Liver (tissue), 9 donors: ENCODE measurements around the gene CTSE. TPM values are rescaled to one million over a fixed set of nuclear protein-coding genes. Genes with fewer than 3 reads are reported as not detected.

Experiments
- DNase-seq: peaks from one replicate; pipeline ENCODE4 v3.0.0-alpha.2; 2017; ENCODE audit warnings: low spot score
- H3K27ac ChIP-seq, 2 donors: one replicate each; pipeline ENCODE4 v1.7.0; 2013; ENCODE audit warnings: inconsistent platforms in 2 of 2, low read length in 2 of 2, control low read depth in 1 of 2, low read depth in 1 of 2, mild to moderate bottlenecking in 1 of 2
- H3K27me3 ChIP-seq, 4 donors: one replicate each; pipeline versions ENCODE4 v1.6.1 to v1.7.0; 2013; ENCODE audit warnings: low read length in 3 of 4, inconsistent platforms in 1 of 4, mild to moderate bottlenecking in 1 of 4, moderate library complexity in 1 of 4; ENCODE audit not compliant: control insufficient read depth in 4 of 4, insufficient read depth in 4 of 4
- H3K36me3 ChIP-seq, 4 donors: one replicate each; pipeline versions ENCODE4 v1.6.1 to v1.7.0; 2013; ENCODE audit warnings: low read length in 3 of 4, mild to moderate bottlenecking in 3 of 4, low read depth in 1 of 4, moderate library complexity in 1 of 4; ENCODE audit not compliant: control insufficient read depth in 4 of 4, insufficient read depth in 3 of 4
- H3K4me1 ChIP-seq, 4 donors: one replicate each; pipeline versions ENCODE4 v1.6.1 to v1.7.0; 2013; ENCODE audit warnings: low read length in 3 of 4, mild to moderate bottlenecking in 3 of 4, moderate library complexity in 1 of 4; ENCODE audit not compliant: control insufficient read depth in 4 of 4, insufficient read depth in 4 of 4
- H3K4me3 ChIP-seq, 3 donors: one replicate each; pipeline versions ENCODE4 v1.6.1 to v1.7.0; 2013; ENCODE audit warnings: low read length in 3 of 3, control low read depth in 1 of 3, low read depth in 1 of 3, mild to moderate bottlenecking in 1 of 3
- H3K9ac ChIP-seq, 2 donors: one replicate each; pipeline ENCODE4 v1.7.0; 2013; ENCODE audit warnings: low read length in 2 of 2, mild to moderate bottlenecking in 2 of 2, moderate library complexity in 2 of 2, control low read depth in 1 of 2, low read depth in 1 of 2
- H3K9me3 ChIP-seq, 4 donors: one replicate each; pipeline versions ENCODE4 v1.6.1 to v1.7.0; 2013; ENCODE audit warnings: low read length in 3 of 4; ENCODE audit not compliant: control insufficient read depth in 4 of 4
- ATF3 ChIP-seq: IDR thresholded peaks from 2 replicates; pipeline ENCODE4 v1.6.1; 2016; ENCODE audit warnings: antibody characterized with exemption
- CTCF ChIP-seq: fragments of 150-350 bp; IDR thresholded peaks from 2 replicates; pipeline ENCODE4 v1.5.1; 2017; ENCODE audit warnings: improper control_type of control experiment, low read depth, low read length; ENCODE audit not compliant: missing input control
- EGR1 ChIP-seq, 2 donors: IDR thresholded peaks; 2 replicates each; pipeline ENCODE4 v1.6.1; 2016 to 2018; ENCODE audit warnings: antibody characterized with exemption in 2 of 2, low read depth in 2 of 2
- FOXA1 ChIP-seq: IDR thresholded peaks from 2 replicates; pipeline ENCODE4 v1.6.1; 2016; ENCODE audit warnings: antibody characterized with exemption
- FOXA2 ChIP-seq: IDR thresholded peaks from 2 replicates; pipeline ENCODE4 v1.6.1; 2016; ENCODE audit warnings: antibody characterized with exemption
- GABPA ChIP-seq, 2 donors: IDR thresholded peaks in 1 of 2; conservative IDR thresholded peaks in 1 of 2; 2 replicates each; pipeline ENCODE4 v1.6.1; 2016; ENCODE audit warnings: antibody characterized with exemption in 2 of 2, mild to moderate bottlenecking in 1 of 2, moderate library complexity in 1 of 2
- HNF4A ChIP-seq, 2 donors: conservative IDR thresholded peaks; 2 replicates each; pipeline ENCODE4 v1.6.1; 2016; ENCODE audit warnings: antibody characterized with exemption in 2 of 2, mild to moderate bottlenecking in 2 of 2
- HNF4G ChIP-seq: IDR thresholded peaks from 2 replicates; pipeline ENCODE4 v1.6.1; 2016; ENCODE audit warnings: antibody characterized with exemption
- JUND ChIP-seq, 2 donors: IDR thresholded peaks; 2 replicates each; pipeline ENCODE4 v1.6.1; 2016; ENCODE audit warnings: antibody characterized with exemption in 2 of 2
- MAX ChIP-seq: IDR thresholded peaks from 2 replicates; pipeline ENCODE4 v1.6.1; 2016; ENCODE audit warnings: antibody characterized with exemption
- NR2F2 ChIP-seq: IDR thresholded peaks from 2 replicates; pipeline ENCODE4 v1.6.1; 2016; ENCODE audit warnings: antibody characterized with exemption
- RAD21 ChIP-seq, 2 donors: IDR thresholded peaks; 2 replicates each; pipeline ENCODE4 v1.6.1; 2016; ENCODE audit warnings: antibody characterized with exemption in 2 of 2, mild to moderate bottlenecking in 2 of 2
- REST ChIP-seq: IDR thresholded peaks from 2 replicates; pipeline ENCODE4 v1.6.1; 2016; ENCODE audit warnings: antibody characterized with exemption, mild to moderate bottlenecking
- RXRA ChIP-seq, 2 donors: IDR thresholded peaks; 2 replicates each; pipeline ENCODE4 v1.6.1; 2017 to 2018; ENCODE audit warnings: antibody characterized with exemption in 2 of 2, mild to moderate bottlenecking in 1 of 2
- SP1 ChIP-seq: IDR thresholded peaks from 2 replicates; pipeline ENCODE4 v1.6.1; 2018; ENCODE audit warnings: antibody characterized with exemption, mild to moderate bottlenecking
- TAF1 ChIP-seq: conservative IDR thresholded peaks from 2 replicates; pipeline ENCODE4 v1.6.1; 2016; ENCODE audit warnings: antibody characterized with exemption, mild to moderate bottlenecking
- YY1 ChIP-seq: IDR thresholded peaks from 2 replicates; pipeline ENCODE4 v1.6.1; 2016; ENCODE audit warnings: antibody characterized with exemption, mild to moderate bottlenecking
- ZBTB33 ChIP-seq: IDR thresholded peaks from 2 replicates; pipeline ENCODE4 v1.6.1; 2016; ENCODE audit warnings: antibody characterized with exemption
- WGBS: extraction: QIAGEN DNeasy Blood & Tissue Kit; methylation state at CpG from one replicate; pipeline ENCODE4 v1.1.7; 2013; 5-methylcytosine and 5-hydroxymethylcytosine counted together
- polyA plus RNA-seq, 2 donors: library from polyadenylated mRNA; stranded (reverse) in 1 of 2; unstranded in 1 of 2; fragments of 200-250 nt in 1 of 2; fragments of >200 nt in 1 of 2; fragmentation: Nextera tagmentation in 1 of 2; extraction: Ambion mirVana in 1 of 2; gene quantifications; one replicate each; pipeline versions ENCODE4 v1.2.1 to v1.2.3, GENCODE V29; 2013 to 2015
- total RNA-seq, 2 donors: library from RNA; depleted of rRNA; stranded (reverse); fragments of >200 nt; gene quantifications; one replicate each; pipeline ENCODE4 v1.2.3, GENCODE V29; 2014
- donor health status: healthy.
- donor health status: healthy.
- donor health status: healthy.
- donor health status: healthy.
- donor health status: healthy.

CTSE gene
- total and polyA plus RNA-seq, 4 donors: under 0.01 to 32.8 (median 0.06) TPM

- no peak for DNase-seq
- whole genome bisulfite sequencing: 95% methylated on average over 9 of the region's 9 CpGs
Observed at GRCh38 chr1:206037581-206037980, 13.9 kb upstream of the CTSE start.

More at GRCh38 chr1:206037581-206037980, 13.9 kb upstream of the CTSE start:
- Histone ChIP-seq H3K4me1 (no peaks in the 10 kb centered on the region), H3K27ac (no peak overlapping the region), H3K9me3 (no peaks in the 10 kb centered on the region), H3K36me3 (no peaks in the 10 kb centered on the region), H3K4me3 (no peak overlapping the region), H3K27me3 (no peaks in the 10 kb centered on the region), H3K9ac (no peak overlapping the region)
- TF ChIP-seq HNF4A (conservative IDR thresholded peaks at IDR 0.05) (no peak), FOXA2 (no peak), RAD21 (IDR thresholded peaks at IDR 0.05) (no peak), RXRA (IDR thresholded peaks at IDR 0.05) (no peak), FOXA1 (no peak), HNF4G (no peak), MAX (no peak), GABPA (IDR thresholded peaks at IDR 0.05 in 1 of 2, conservative IDR thresholded peaks at IDR 0.05 in 1 of 2) (no peak), NR2F2 (no peak), ATF3 (no peak), ZBTB33 (no peak), CTCF (no peak), SP1 (no peak), YY1 (no peak), EGR1 (IDR thresholded peaks at IDR 0.05; ENCODE audit: low read depth in 2 of 2) (no peak), JUND (IDR thresholded peaks at IDR 0.05) (no peak), TAF1 (no peak), REST (no peak)
